Natural killer cell (primary cell): ENCODE data around the gene RPL15. TPM values are rescaled to one million over a fixed set of nuclear protein-coding genes. Genes with fewer than 3 reads are reported as not detected.

Source experiments
- ATAC-seq, 3 donors: fragments of 150-1000 bp in 2 of 3; fragments of 200-7000 bp in 1 of 3; cut with Tn5 transposase; 1 replicate in 1 of 3; 2 replicates in 2 of 3; pipeline ENCODE4 v1.10.0; 2021; ENCODE audit warnings: mild to moderate bottlenecking in 2 of 3, moderate library complexity in 2 of 3
- DNase-seq, 2 donors: peaks; one replicate each; pipeline versions ENCODE4 v3.0.0 to v3.0.0-alpha.2; 2013 to 2021; ENCODE audit warnings: mixed read lengths in 1 of 2
- H3K27ac ChIP-seq: one replicate; pipeline ENCODE4 v1.5.1; 2013; ENCODE audit warnings: mild to moderate bottlenecking, low read length
- H3K27me3 ChIP-seq: one replicate; pipeline ENCODE4 v1.6.1; 2013; ENCODE audit warnings: low read length; ENCODE audit not compliant: control insufficient read depth, insufficient read depth
- H3K36me3 ChIP-seq: one replicate; pipeline ENCODE4 v1.6.1; 2013; ENCODE audit warnings: low read length; ENCODE audit not compliant: control insufficient read depth, insufficient read depth
- H3K4me1 ChIP-seq: one replicate; pipeline ENCODE4 v1.6.1; 2013; ENCODE audit warnings: low read length; ENCODE audit not compliant: control insufficient read depth, insufficient read depth
- H3K4me3 ChIP-seq: one replicate; pipeline ENCODE4 v1.5.1; 2013; ENCODE audit warnings: low read length
- H3K9me3 ChIP-seq: one replicate; pipeline ENCODE4 v1.6.1; 2013; ENCODE audit warnings: low read length; ENCODE audit not compliant: control insufficient read depth, insufficient read depth
- H3K27ac Mint-ChIP-seq, 2 donors: one replicate each; pipeline ENCODE4 v1.8.0; 2022; ENCODE audit warnings: mild to moderate bottlenecking in 2 of 2, mixed read lengths in 2 of 2, moderate library complexity in 1 of 2
- H3K27me3 Mint-ChIP-seq, 2 donors: one replicate each; pipeline ENCODE4 v1.8.0; 2022; ENCODE audit warnings: low read depth in 2 of 2, mixed read lengths in 2 of 2
- H3K36me3 Mint-ChIP-seq: one replicate; pipeline ENCODE4 v1.8.0; 2022; ENCODE audit warnings: mixed read lengths
- H3K4me1 Mint-ChIP-seq, 2 donors: one replicate each; pipeline ENCODE4 v1.8.0; 2022; ENCODE audit warnings: mixed read lengths in 2 of 2
- H3K4me3 Mint-ChIP-seq: one replicate; pipeline ENCODE4 v1.8.0; 2022; ENCODE audit warnings: mild to moderate bottlenecking, moderate library complexity, mixed read lengths
- H3K9me3 Mint-ChIP-seq, 2 donors: one replicate each; pipeline ENCODE4 v1.8.0; 2022; ENCODE audit warnings: mixed read lengths in 2 of 2
- CTCF ChIP-seq: fragments of 200-600 bp; IDR thresholded peaks from one replicate; pipeline ENCODE4 v1.8.0; 2022; ENCODE audit warnings: antibody characterized with exemption
- WGBS: methylation state at CpG from one replicate; pipeline ENCODE4 v1.1.7; 2013; ENCODE audit warnings: missing lambda C conversion rate; ENCODE audit not compliant: insufficient coverage; 5-methylcytosine and 5-hydroxymethylcytosine counted together
- intact Hi-C: fragments of 100-400 bp; cut with micrococcal nuclease; formaldehyde crosslinking; loops from one replicate; pipeline ENCODE4 v1.14.2; 2022
- total RNA-seq, 4 donors: library from RNA; stranded (reverse); fragments of 120-200 nt in 1 of 4; gene quantifications; one replicate each; pipeline versions ENCODE4 v1.2.3 to v1.2.4, GENCODE V29; 2013 to 2022

Gene RPL15
- total RNA-seq, 3 donors from 2014 or later (not counting 1 experiment from before 2014, with no cell fraction given): 1,116 to 1,338 (median 1,291) TPM

- no peaks in the 10 kb centered on the region for H3K36me3 Mint-ChIP-seq
- H3K9me3 Mint-ChIP-seq: no peaks in the 10 kb centered on the region
- Histone ChIP-seq H3K36me3 (no peaks in the 10 kb centered on the region), H3K9me3 (no peaks in the 10 kb centered on the region), H3K27me3 (no peaks in the 10 kb centered on the region), H3K4me1 (no peaks in the 10 kb centered on the region), H3K27ac (no peak overlapping the region), H3K4me3 (no peak overlapping the region)
- WGBS: 94% methylated on average over 2 of the region's 2 CpGs
- TF ChIP-seq CTCF: no peak
- no peak overlapping the region for H3K27ac Mint-ChIP-seq
- no peak overlapping the region for H3K4me3 Mint-ChIP-seq
- peaks cover 48 to 57% of the 10 kb centered on the region in 2 donors for H3K4me1 Mint-ChIP-seq
- intact Hi-C loops: no loop called here
- H3K27me3 Mint-ChIP-seq: no peaks in the 10 kb centered on the region
- no peak for DNase-seq
- ATAC-seq: no peak
Observed at GRCh38 chr3:23876923-23877322, 40.0 kb upstream of the RPL15 start.

- H3K9me3 Mint-ChIP-seq: no peaks in the 10 kb centered on the region
- 86% methylated on average over 5 of the region's 5 CpGs for WGBS
- intact Hi-C loops: no loop called here
Observed at GRCh38 chr3:23877329-23877980, 39.5 kb upstream of the RPL15 start.

GRCh38 chr3:23879485-23879884 is 37.4 kb upstream of the RPL15 start:
- no peaks in the 10 kb centered on the region for H3K9me3 ChIP-seq
- TF ChIP-seq CTCF: no peak
- no peak overlapping the region for H3K27ac ChIP-seq
- Mint-ChIP-seq H3K36me3 (no peaks in the 10 kb centered on the region), H3K27me3 (no peaks in the 10 kb centered on the region), H3K4me3 (no peak overlapping the region), H3K27ac (no peak overlapping the region), H3K4me1 (peaks cover 43 to 54% of the 10 kb centered on the region in 2 donors), H3K9me3 (no peaks in the 10 kb centered on the region)
- no peak overlapping the region for H3K4me3 ChIP-seq
- no peaks in the 10 kb centered on the region for H3K27me3 ChIP-seq
- WGBS: 93% methylated on average over 8 of the region's 8 CpGs
- ATAC-seq (no peak), DNase-seq (no peak)
- H3K36me3 ChIP-seq: no peaks in the 10 kb centered on the region
- no peaks in the 10 kb centered on the region for H3K4me1 ChIP-seq
- intact Hi-C loops: no loop called here

More at GRCh38 chr3:23877329-23877980, 39.5 kb upstream of the RPL15 start:
- ATAC-seq (no peak), DNase-seq (no peak)
- Histone ChIP-seq H3K36me3 (no peaks in the 10 kb centered on the region), H3K27me3 (no peaks in the 10 kb centered on the region), H3K9me3 (no peaks in the 10 kb centered on the region), H3K27ac (no peak overlapping the region), H3K4me1 (no peaks in the 10 kb centered on the region), H3K4me3 (no peak overlapping the region)
- Mint-ChIP-seq H3K27me3 (no peaks in the 10 kb centered on the region), H3K4me3 (no peak overlapping the region), H3K27ac (no peak overlapping the region), H3K4me1 (peaks cover 52 to 61% of the 10 kb centered on the region in 2 donors), H3K36me3 (no peaks in the 10 kb centered on the region)
- TF ChIP-seq CTCF: no peak
